Measurements from ENCODE around the gene SMURF2.

SMURF2 gene

GRCh38 chr17:64502021-64502420, 160.1 kb downstream of the SMURF2 start:
- DNase-seq (ENCODE audit: low read depth): no peak

- DNase-seq (ENCODE audit: low read depth): no peak
Observed at GRCh38 chr17:64500862-64501765, 161.0 kb downstream of the SMURF2 start.

GRCh38 chr17:64500487-64500859, 161.6 kb downstream of the SMURF2 start:
- no peak for DNase-seq (ENCODE audit: low read depth)

- DNase-seq (ENCODE audit: low read depth): peak; percentile 29
Observed at GRCh38 chr17:64499805-64500486, 162.2 kb downstream of the SMURF2 start.

GRCh38 chr17:64498308-64499203, 163.6 kb downstream of the SMURF2 start:
- DNase-seq (ENCODE audit: low read depth): no peak

- no peak for DNase-seq (ENCODE audit: low read depth)
Observed at GRCh38 chr17:64497565-64498035, 164.5 kb downstream of the SMURF2 start.

- DNase-seq (ENCODE audit: low read depth): peak; percentile 80
Observed at GRCh38 chr17:64496786-64497564, 165.1 kb downstream of the SMURF2 start, which contains the start of gene POLG2. Gene POLG2, minus strand, starts transcription at chr17:64497054. Its CDS starts 86 bp downstream, at chr17:64496968.

- DNase-seq (ENCODE audit: low read depth): no peak
Observed at GRCh38 chr17:64496348-64496785, 165.7 kb downstream of the SMURF2 start.

Measured in HS-5 (cell line).